ENCODE data around the gene SDHAF1. TPM values are rescaled to one million over a fixed set of nuclear protein-coding genes. Genes with fewer than 3 reads are reported as not detected.
A peak's percentile ranks its signal among the peaks of the same experiment; 100 is the strongest.

SDHAF1 gene
- total and polyA plus RNA-seq, 2 donors (not counting 1 experiment from before 2014, with no cell fraction given), result 22.0 to 24.6 TPM

GRCh38 chr19:36006955-36007354 is 12.0 kb downstream of the SDHAF1 start:
- Histone ChIP-seq H4K20me1 (ENCODE audit: control insufficient read depth, insufficient read depth, low read length, poor library complexity, severe bottlenecking) (no peaks in the 10 kb centered on the region), H3K27me3 (replicated peaks in 1 of 4; ENCODE audit: control extremely low read depth in 1 of 4, control insufficient read depth in 3 of 4, insufficient read depth in 4 of 4, low read length in 3 of 4) (peaks cover 0 to 12% (median 1%) of the 10 kb centered on the region in 4 experiments), H3K9me3 (ENCODE audit: control extremely low read depth in 1 of 3, control insufficient read depth in 2 of 3, insufficient read depth in 1 of 3, low read length in 2 of 3) (no peaks in the 10 kb centered on the region), H3K79me2 (ENCODE audit: control insufficient read depth, insufficient read depth, low read length) (peaks cover 3% of the 10 kb centered on the region), H2AFZ (ENCODE audit: insufficient read depth, low read depth, low read length, poor library complexity, severe bottlenecking) (no peak overlapping the region), H3K9ac (ENCODE audit: low read length) (no peak overlapping the region), H3K27ac (ENCODE audit: low read length in 2 of 2) (no peak overlapping the region), H3K4me1 (ENCODE audit: control insufficient read depth in 2 of 2, insufficient read depth in 2 of 2, low read length in 2 of 2) (peaks cover 9 to 11% of the 10 kb centered on the region in 2 donors), H3K36me3 (replicated peaks in 1 of 2; ENCODE audit: control extremely low read depth in 1 of 2, control insufficient read depth in 1 of 2, extremely low read depth in 1 of 2, insufficient read depth in 2 of 2, low read length in 1 of 2) (no peaks in the 10 kb centered on the region), H3K4me2 (replicated peaks; ENCODE audit: low read depth, low read length, poor library complexity, severe bottlenecking) (no peak overlapping the region), H3K4me3 (ENCODE audit: control extremely low read depth in 1 of 5, extremely low read depth in 1 of 5, insufficient read depth in 1 of 5, low read depth in 2 of 5, low read length in 4 of 5) (no peak overlapping the region)
- Mint-ChIP-seq H3K9me3 (ENCODE audit: insufficient read depth) (no peaks in the 10 kb centered on the region), H3K27me3 (no peaks in the 10 kb centered on the region), H3K27ac (no peak overlapping the region), H3K4me3 (no peak overlapping the region), H3K4me1 (peaks cover 8% of the 10 kb centered on the region)
- DNase-seq (no peak), ATAC-seq (ENCODE audit: low read depth) (no peak)
- WGBS (ENCODE audit: insufficient coverage), result 84% methylated on average over 5 of the region's 5 CpGs
- ChIA-PET CTCF (no interaction called here), POLR2A (interaction anchor here (0.6 kb wide), 1 partner anchor 205 kb away, joined by 3 read pairs; no protein-coding TSS in a partner anchor)
- no peak for TF ChIP-seq CTCF (IDR thresholded peaks at IDR 0.05)
- no peak for TF ChIP-seq EZH2 (IDR thresholded peaks at IDR 0.05; ENCODE audit: borderline replicate concordance, insufficient read depth, low read depth, low read length, poor library complexity, severe bottlenecking)
- intact Hi-C loops (cut with micrococcal nuclease), result no loop called here

- peaks cover 12 to 16% of the 10 kb centered on the region in 2 donors for H3K4me1 ChIP-seq (ENCODE audit: control insufficient read depth in 2 of 2, insufficient read depth in 2 of 2, low read length in 2 of 2)
- TF ChIP-seq EZH2 (IDR thresholded peaks at IDR 0.05; ENCODE audit: borderline replicate concordance, insufficient read depth, low read depth, low read length, poor library complexity, severe bottlenecking) (no peak), CTCF (IDR thresholded peaks at IDR 0.05) (no peak)
- peak within 1 kb of the TSS; percentile 83 for H3K4me2 ChIP-seq (replicated peaks; ENCODE audit: low read depth, low read length, poor library complexity, severe bottlenecking)
- POLR2A ChIA-PET, result no interaction called here
- H3K27ac ChIP-seq (ENCODE audit: low read length in 2 of 2), result no peak within 1 kb of the TSS
- Mint-ChIP-seq H3K27ac (no peak within 1 kb of the TSS), H3K27me3 (no peaks in the 10 kb centered on the region), H3K4me1 (peaks cover 15% of the 10 kb centered on the region), H3K9me3 (ENCODE audit: insufficient read depth) (no peaks in the 10 kb centered on the region), H3K4me3 (peak within 1 kb of the TSS; percentile 64)
- no peaks in the 10 kb centered on the region for H3K36me3 ChIP-seq (replicated peaks in 1 of 2; ENCODE audit: control extremely low read depth in 1 of 2, control insufficient read depth in 1 of 2, extremely low read depth in 1 of 2, insufficient read depth in 2 of 2, low read length in 1 of 2)
- peak within 1 kb of the TSS in 3 of 5 experiments; percentile 29 to 36 (median 35) for H3K4me3 ChIP-seq (ENCODE audit: control extremely low read depth in 1 of 5, extremely low read depth in 1 of 5, insufficient read depth in 1 of 5, low read depth in 2 of 5, low read length in 4 of 5)
- ATAC-seq (ENCODE audit: low read depth) (no peak), DNase-seq (no peak)
- CTCF ChIA-PET, result no interaction called here
- H3K9ac ChIP-seq (ENCODE audit: low read length), result peak within 1 kb of the TSS; percentile 50
- H4K20me1 ChIP-seq (ENCODE audit: control insufficient read depth, insufficient read depth, low read length, poor library complexity, severe bottlenecking), result no peaks in the 10 kb centered on the region
- peaks cover 0 to 12% (median 1%) of the 10 kb centered on the region in 4 experiments for H3K27me3 ChIP-seq (replicated peaks in 1 of 4; ENCODE audit: control extremely low read depth in 1 of 4, control insufficient read depth in 3 of 4, insufficient read depth in 4 of 4, low read length in 3 of 4)
- peak within 1 kb of the TSS; percentile 59 for H2AFZ ChIP-seq (ENCODE audit: insufficient read depth, low read depth, low read length, poor library complexity, severe bottlenecking)
- 82% methylated on average over 19 of the region's 19 CpGs for WGBS (ENCODE audit: insufficient coverage)
- intact Hi-C loops (cut with micrococcal nuclease), result no loop called here
- H3K9me3 ChIP-seq (ENCODE audit: control extremely low read depth in 1 of 3, control insufficient read depth in 2 of 3, insufficient read depth in 1 of 3, low read length in 2 of 3), result no peaks in the 10 kb centered on the region
- peaks cover 5% of the 10 kb centered on the region for H3K79me2 ChIP-seq (ENCODE audit: control insufficient read depth, insufficient read depth, low read length)
Observed at GRCh38 chr19:36008336-36008978, 13.5 kb downstream of the SDHAF1 start, which contains the start of gene SYNE4. Gene SYNE4 (minus strand): TSS chr19:36008813. CDS start chr19:36008681, 132 bp downstream.
